HEK293 (cell line): ENCODE data around the gene TM6SF1.

Experiments used
- CTCF ChIA-PET: fragments of 350-600 bp; formaldehyde crosslinking; extraction: SDS; loops from one replicate; lab custom pipeline; 2021; ENCODE audit warnings: antibody characterized with exemption; lab: Yijun Ruan, JAX
- POLR2A ChIA-PET: fragments of 300-600 bp; formaldehyde crosslinking; extraction: SDS; loops from one replicate; lab custom pipeline; 2020; ENCODE audit warnings: antibody characterized with exemption, inconsistent platforms; lab: Yijun Ruan, JAX
- H3K27ac ChIP-seq: fragments of 200-500 bp; sonication (Bioruptor generic); 2 replicates; pipeline ENCODE4 v1.5.1; 2014; ENCODE audit warnings: low read depth, low read length, control low read depth, inconsistent platforms; ENCODE audit errors: extremely low read depth
- H3K36me3 ChIP-seq, 2 experiments: fragments of 200-500 bp in 1 of 2; sonication (Bioruptor generic) in 1 of 2; 1 replicate in 1 of 2; 2 replicates in 1 of 2; pipeline ENCODE4 v1.5.1; 2014 to 2017; ENCODE audit warnings: inconsistent platforms in 2 of 2, low read length in 2 of 2; ENCODE audit not compliant: control insufficient read depth in 2 of 2, insufficient read depth in 1 of 2
- H3K4me1 ChIP-seq: fragments of 200-500 bp; sonication (Bioruptor generic); 2 replicates; pipeline ENCODE4 v1.5.1; 2014; ENCODE audit warnings: mild to moderate bottlenecking, low read length, inconsistent platforms; ENCODE audit not compliant: control insufficient read depth, insufficient read depth
- H3K4me3 ChIP-seq: 2 replicates; pipeline ENCODE4 v1.5.1; 2011; ENCODE audit warnings: low read depth, mild to moderate bottlenecking, control low read depth, low read length, moderate library complexity
- H3K9me3 ChIP-seq: fragments of 200-500 bp; sonication (Bioruptor generic); 2 replicates; pipeline ENCODE4 v1.5.1; 2014; ENCODE audit warnings: low read depth, low read length, inconsistent platforms; ENCODE audit not compliant: control insufficient read depth, insufficient read depth
- KLF7 ChIP-seq: fragments of 450-650 bp; formaldehyde crosslinking; IDR thresholded peaks from 2 replicates; pipeline ENCODE4 v1.5.1; 2016; ENCODE audit warnings: missing biosample characterization, missing genetic modification characterization, borderline replicate concordance
- PRDM2 ChIP-seq: fragments of 450-650 bp; formaldehyde crosslinking; IDR thresholded peaks from 2 replicates; pipeline ENCODE4 v1.5.1; 2016; ENCODE audit warnings: missing biosample characterization, missing genetic modification characterization, borderline replicate concordance
- PRDM4 ChIP-seq: fragments of 450-650 bp; formaldehyde crosslinking; IDR thresholded peaks from 2 replicates; pipeline ENCODE4 v1.5.1; 2017; ENCODE audit warnings: missing biosample characterization, missing genetic modification characterization
- PRDM6 ChIP-seq: fragments of 450-650 bp; formaldehyde crosslinking; IDR thresholded peaks from 2 replicates; pipeline ENCODE4 v1.5.1; 2017; ENCODE audit warnings: missing biosample characterization, missing genetic modification characterization
- RBAK ChIP-seq: fragments of 450-650 bp; formaldehyde crosslinking; IDR thresholded peaks from 2 replicates; pipeline ENCODE4 v1.5.1; 2016; ENCODE audit warnings: missing biosample characterization, missing genetic modification characterization
- TCF7L2 ChIP-seq: IDR thresholded peaks from 2 replicates; pipeline ENCODE4 v1.6.1; 2011; ENCODE audit warnings: low read depth, mild to moderate bottlenecking, inconsistent platforms, low read length, moderate library complexity, borderline replicate concordance
- ZBTB11 ChIP-seq: fragments of 450-650 bp; formaldehyde crosslinking; conservative IDR thresholded peaks from 2 replicates; pipeline ENCODE4 v1.5.1; 2016; ENCODE audit warnings: low read depth, missing biosample characterization, missing genetic modification characterization
- ZBTB21 ChIP-seq: fragments of 450-650 bp; formaldehyde crosslinking; IDR thresholded peaks from 2 replicates; pipeline ENCODE4 v1.5.1; 2017; ENCODE audit warnings: missing biosample characterization, missing genetic modification characterization
- ZBTB48 ChIP-seq: fragments of 450-650 bp; formaldehyde crosslinking; IDR thresholded peaks from 2 replicates; pipeline ENCODE4 v1.5.1; 2016; ENCODE audit warnings: missing biosample characterization, missing genetic modification characterization
- ZBTB49 ChIP-seq: fragments of 450-650 bp; formaldehyde crosslinking; IDR thresholded peaks from 2 replicates; pipeline ENCODE4 v1.5.1; 2016; ENCODE audit warnings: missing biosample characterization, missing genetic modification characterization, low read depth
- ZBTB8A ChIP-seq: fragments of 450-650 bp; formaldehyde crosslinking; IDR thresholded peaks from 2 replicates; pipeline ENCODE4 v1.5.1; 2016; ENCODE audit warnings: missing biosample characterization, missing genetic modification characterization
- ZIC2 ChIP-seq: fragments of 450-650 bp; formaldehyde crosslinking; IDR thresholded peaks from 2 replicates; pipeline ENCODE4 v1.5.1; 2016; ENCODE audit warnings: missing biosample characterization, missing genetic modification characterization
- ZNF16 ChIP-seq: fragments of 450-650 bp; formaldehyde crosslinking; IDR thresholded peaks from 2 replicates; pipeline ENCODE4 v1.5.1; 2016; ENCODE audit warnings: low read depth, missing biosample characterization, missing genetic modification characterization
- ZNF292 ChIP-seq: fragments of 450-650 bp; formaldehyde crosslinking; IDR thresholded peaks from 2 replicates; pipeline ENCODE4 v1.5.1; 2016; ENCODE audit warnings: low read depth, missing biosample characterization, missing genetic modification characterization, borderline replicate concordance
- ZNF416 ChIP-seq: fragments of 450-650 bp; formaldehyde crosslinking; IDR thresholded peaks from 2 replicates; pipeline ENCODE4 v1.5.1; 2016; ENCODE audit warnings: missing biosample characterization, missing genetic modification characterization
- ZNF585B ChIP-seq: fragments of 450-650 bp; formaldehyde crosslinking; IDR thresholded peaks from 2 replicates; pipeline ENCODE4 v1.5.1; 2016; ENCODE audit warnings: missing biosample characterization, missing genetic modification characterization
- ZNF664 ChIP-seq: fragments of 450-650 bp; formaldehyde crosslinking; IDR thresholded peaks from 2 replicates; pipeline ENCODE4 v1.5.1; 2016; ENCODE audit warnings: missing biosample characterization, missing genetic modification characterization
- ZNF843 ChIP-seq: fragments of 450-650 bp; formaldehyde crosslinking; IDR thresholded peaks from 2 replicates; pipeline ENCODE4 v1.5.1; 2016; ENCODE audit warnings: missing biosample characterization, missing genetic modification characterization

The TM6SF1 gene

GRCh38 chr15:83063551-83063950 lies 43.9 kb upstream of the TM6SF1 start:
- Histone ChIP-seq H3K9me3 (no peaks in the 10 kb centered on the region), H3K27ac (0 out of 2 replicates have a peak overlapping the region, but pooled peaks have one; percentile 5), H3K4me3 (no peak overlapping the region), H3K4me1 (peaks cover 40% of the 10 kb centered on the region), H3K36me3 (peaks cover 0 to 3% of the 10 kb centered on the region in 2 experiments; a peak in 2 of 3 replicates)
- ChIA-PET CTCF (interaction anchor here (1.2 to 1.3 kb wide), 2 partner anchors 53 to 148 kb away, joined by 4 to 7 read pairs; no protein-coding TSS in a partner anchor), POLR2A (no interaction called here)
- no peak for TF ChIP-seq ZIC2
- no peak for TF ChIP-seq RBAK (tag by site-specific recombination)
- TF ChIP-seq ZNF292 (tag by site-specific recombination), result no peak
- TF ChIP-seq ZBTB8A (tag by site-specific recombination), result no peak

GRCh38 chr15:83064859-83065258 lies 42.6 kb upstream of the TM6SF1 start:
- ChIA-PET POLR2A (no interaction called here), CTCF (interaction anchor here (0.6 to 0.8 kb wide), 2 partner anchors 19 to 54 kb away, joined by 3 read pairs; partner anchors contain the start of gene C15orf40)
- no peak overlapping the region for H3K27ac ChIP-seq
- H3K4me1 ChIP-seq, result peaks cover 40% of the 10 kb centered on the region
- H3K36me3 ChIP-seq, result peaks cover 0 to 3% of the 10 kb centered on the region in 2 experiments; a peak in 2 of 3 replicates
- H3K9me3 ChIP-seq, result no peaks in the 10 kb centered on the region
- peak overlapping the region; percentile 91 for H3K4me3 ChIP-seq
- peak; percentile 33; the same call in 1 of the 2 replicates for TF ChIP-seq PRDM6 (tag by site-specific recombination)
- TF ChIP-seq ZNF16 (tag by site-specific recombination), result no peak
- TF ChIP-seq ZBTB48 (tag by site-specific recombination), result no peak
- TF ChIP-seq ZBTB11 (tag by site-specific recombination), result no peak
- no peak for TF ChIP-seq ZNF416 (tag by site-specific recombination)
- no peak for TF ChIP-seq ZBTB49 (tag by site-specific recombination)
- no peak for TF ChIP-seq ZNF664 (tag by site-specific recombination)
- TF ChIP-seq ZNF585B (tag by site-specific recombination), result no peak
- no peak for TF ChIP-seq ZNF843
- TF ChIP-seq PRDM4 (tag by site-specific recombination), result 0 out of 2 replicates have a peak, but pooled peaks have one; percentile 37
- TF ChIP-seq ZBTB21 (tag by site-specific recombination), result no peak
- no peak for TF ChIP-seq TCF7L2
- no peak for TF ChIP-seq KLF7 (tag by site-specific recombination)
- no peak for TF ChIP-seq PRDM2
